Stimulated activated CD8-positive, alpha-beta memory T cell treated with anti-CD3 and anti-CD28 coated beads, Interleukin-15, amount 100 ng/mL, for 1 hour (primary cell): ENCODE results near the gene POTEH.
"Not testable (repeated sequence)": the region's sequence is repeated elsewhere in the genome, so short reads cannot be mapped to it uniquely, and the experiment has no call there.

Source experiments
- DNase-seq: peaks from one replicate; pipeline ENCODE4 v3.0.0-alpha.2; 2020; ENCODE audit warnings: low read depth

Gene POTEH

DNA sequence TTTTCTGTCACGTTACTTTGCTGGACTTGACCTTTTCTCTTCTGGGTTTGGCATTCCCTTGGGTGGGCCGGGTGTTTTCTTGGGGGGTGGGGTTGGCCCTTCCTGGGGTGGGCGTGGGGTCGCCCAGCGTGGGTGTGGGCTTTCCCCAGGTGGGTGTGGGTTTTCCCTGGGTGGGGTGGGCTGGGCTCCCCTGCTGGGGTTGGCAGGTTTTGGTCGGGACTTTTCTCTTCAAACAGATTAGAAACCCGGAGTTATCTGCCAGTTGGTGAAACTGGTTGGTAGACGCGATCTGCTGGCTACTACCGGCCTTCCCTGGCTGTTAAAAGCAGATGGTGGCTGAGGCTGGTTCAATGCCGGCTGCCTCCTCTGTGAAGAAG lies at the start of gene POTEH:
Gene POTEH (plus strand): TSS at position 278 of the 377 bp plus-strand sequence. CDS start 52 bp downstream, at position 330.
- DNase-seq = not testable (repeated sequence)

DNA sequence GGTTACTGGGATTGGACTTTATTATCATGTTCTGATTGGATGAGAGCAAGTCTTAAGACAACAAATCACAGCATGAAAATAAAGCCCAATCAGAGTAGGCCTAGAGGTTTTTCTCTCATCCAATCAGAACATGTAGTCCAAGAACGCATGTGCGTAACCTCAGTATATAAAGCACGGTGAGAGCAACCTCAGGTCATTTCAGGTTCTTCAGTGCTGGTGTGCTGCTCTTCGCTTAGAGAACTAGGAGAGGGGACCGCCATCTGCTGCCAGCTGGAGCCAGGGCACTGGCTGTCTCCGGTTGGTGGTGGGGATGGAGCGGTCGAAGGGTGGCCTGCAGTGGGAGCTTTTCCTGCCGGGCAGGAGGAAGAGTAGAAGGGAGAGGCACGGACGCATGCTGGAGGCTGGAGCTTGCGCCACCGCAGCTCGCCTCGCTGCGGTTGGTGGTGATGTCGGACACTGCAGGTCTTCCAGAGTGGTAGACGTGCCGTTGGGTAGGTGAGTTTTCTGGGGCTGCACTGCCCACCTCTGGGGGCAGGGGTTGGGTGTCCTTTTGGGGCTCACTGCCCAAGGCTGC lies 47.5 kb upstream of the POTEH start:
- not testable (repeated sequence) for DNase-seq

DNA sequence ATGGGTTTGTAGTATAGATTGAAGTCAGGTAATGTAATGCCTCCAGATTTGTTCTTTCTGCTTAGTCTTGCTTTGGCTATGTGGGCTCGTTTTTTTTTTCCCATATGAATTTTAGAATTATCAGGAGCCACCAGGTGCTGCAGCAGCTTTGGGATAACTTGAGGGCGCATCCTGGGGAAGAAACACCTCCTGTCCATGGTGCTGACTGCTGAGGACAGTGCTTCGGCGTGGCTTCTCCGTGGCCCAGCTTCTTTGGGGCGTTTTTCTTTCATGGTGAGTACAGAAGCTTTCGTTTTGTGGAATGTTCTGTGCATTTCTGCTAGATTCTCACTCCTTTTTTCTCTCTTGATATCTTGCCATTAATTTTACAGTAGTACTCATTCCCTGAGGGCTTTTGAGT lies 37.9 kb upstream of the POTEH start:
- DNase-seq = not testable (repeated sequence)

GRCh38 chr22:15652738-15653137 lies 37.1 kb upstream of the POTEH start:
- not testable (repeated sequence) for DNase-seq

DNA sequence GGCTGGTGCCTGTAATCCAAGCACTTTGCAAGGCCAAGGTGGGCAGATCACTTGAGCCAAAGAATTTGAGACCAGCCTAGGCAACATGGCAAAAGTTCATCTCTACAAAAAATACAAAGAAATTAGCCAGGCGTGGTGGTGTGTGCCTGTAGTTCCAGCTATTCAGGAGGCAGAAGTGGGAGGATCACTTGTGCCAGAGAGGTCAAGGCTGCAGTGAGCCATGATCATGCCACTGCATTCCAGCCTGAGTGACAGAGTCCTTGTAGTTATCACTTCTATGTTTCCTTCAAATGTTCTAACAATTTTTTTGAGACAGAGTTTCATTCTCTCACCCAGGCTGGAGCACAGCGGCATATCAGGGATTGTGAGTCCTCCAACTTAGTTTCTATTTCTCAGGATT lies 36.6 kb upstream of the POTEH start:
- not testable (repeated sequence) for DNase-seq

DNA sequence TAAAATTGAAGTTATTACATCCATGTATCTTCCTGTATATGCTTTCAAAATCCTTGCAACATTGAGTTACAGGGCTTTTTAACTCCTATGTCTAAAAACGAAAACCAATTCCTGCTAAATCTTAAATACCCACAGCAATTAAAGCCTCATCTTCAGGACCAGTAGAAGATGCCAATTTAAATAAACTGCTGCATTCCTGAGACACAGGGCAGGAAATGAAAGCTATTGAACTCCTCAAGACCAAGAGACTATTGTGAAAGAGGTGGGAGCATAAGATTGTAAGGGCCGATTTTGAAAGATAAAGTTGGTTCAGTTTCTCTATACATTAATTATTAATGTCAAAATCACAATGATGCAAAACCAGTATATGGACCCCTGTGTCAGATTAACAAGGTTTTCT lies 28.7 kb upstream of the POTEH start:
- DNase-seq = not testable (repeated sequence)

- not testable (repeated sequence) for DNase-seq
These were observed 25.1 kb upstream of the POTEH start for GRCh38 chr22:15664682-15665081.

DNA sequence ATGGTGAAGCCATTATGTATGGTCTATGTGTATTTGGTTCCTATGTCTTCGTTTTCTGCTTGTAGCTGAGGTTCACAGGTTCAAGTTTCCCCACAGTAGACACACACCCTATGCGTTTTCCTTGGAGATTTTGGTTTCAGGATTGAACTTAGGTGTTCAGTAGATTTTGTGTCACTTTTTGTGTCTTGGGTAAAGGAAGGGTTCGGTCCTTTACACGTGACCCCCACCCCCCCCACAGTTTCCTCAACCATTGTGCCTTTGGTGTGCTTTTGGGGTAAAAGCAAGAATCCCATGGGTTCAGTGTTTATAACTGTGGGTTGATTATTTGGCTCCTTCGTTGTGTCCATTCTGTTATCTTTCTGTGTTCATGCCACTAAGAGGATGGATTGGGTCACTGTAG lies 24.3 kb upstream of the POTEH start:
- DNase-seq = not testable (repeated sequence)

GRCh38 chr22:15669430-15669829 lies 20.4 kb upstream of the POTEH start:
- DNase-seq = not testable (repeated sequence)

DNA sequence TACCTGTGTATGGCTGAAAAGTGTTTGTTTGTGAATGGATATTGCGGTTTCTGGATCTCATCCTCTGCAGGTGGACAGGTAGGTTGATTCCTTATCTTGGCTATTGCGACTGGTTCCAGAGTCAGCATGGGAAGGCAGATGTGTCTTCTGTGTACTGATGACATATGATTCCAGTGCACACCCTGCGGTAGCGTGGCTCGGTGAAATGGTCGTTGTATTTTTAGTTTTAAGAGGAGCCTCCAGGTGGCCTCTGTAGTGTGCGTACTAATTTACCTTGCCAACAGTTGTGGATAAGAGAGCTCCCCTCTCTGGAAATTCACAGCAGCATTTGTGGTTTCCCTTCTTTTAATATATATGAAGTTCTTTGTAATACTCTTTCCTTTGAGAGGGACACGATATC lies 10.1 kb upstream of the POTEH start:
- DNase-seq = not testable (repeated sequence)

- DNase-seq = not testable (repeated sequence)
These were observed 5.7 kb upstream of the POTEH start for GRCh38 chr22:15684115-15684514.

DNA sequence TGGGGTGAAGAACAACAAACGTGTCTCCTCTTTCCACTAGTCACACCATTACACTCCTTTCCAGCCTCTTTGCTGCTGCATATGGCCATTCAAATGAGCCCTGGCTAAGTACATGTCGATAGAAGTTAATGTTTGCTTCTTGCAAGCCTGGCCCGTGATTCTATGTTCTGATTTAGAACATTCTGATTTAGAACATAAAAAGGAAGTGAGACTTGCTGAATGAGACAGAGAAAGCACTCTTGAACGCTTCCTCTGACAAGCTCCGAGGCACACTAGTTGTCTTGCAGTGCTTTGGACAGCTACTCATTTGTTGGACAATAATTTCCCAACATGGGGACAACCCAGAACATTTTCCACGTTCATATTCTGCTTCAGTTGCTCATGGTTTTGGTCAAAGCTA lies 5.1 kb upstream of the POTEH start:
- DNase-seq = not testable (repeated sequence)

- DNase-seq = not testable (repeated sequence)
These were observed 4.2 kb upstream of the POTEH start for GRCh38 chr22:15685641-15686040.

DNA sequence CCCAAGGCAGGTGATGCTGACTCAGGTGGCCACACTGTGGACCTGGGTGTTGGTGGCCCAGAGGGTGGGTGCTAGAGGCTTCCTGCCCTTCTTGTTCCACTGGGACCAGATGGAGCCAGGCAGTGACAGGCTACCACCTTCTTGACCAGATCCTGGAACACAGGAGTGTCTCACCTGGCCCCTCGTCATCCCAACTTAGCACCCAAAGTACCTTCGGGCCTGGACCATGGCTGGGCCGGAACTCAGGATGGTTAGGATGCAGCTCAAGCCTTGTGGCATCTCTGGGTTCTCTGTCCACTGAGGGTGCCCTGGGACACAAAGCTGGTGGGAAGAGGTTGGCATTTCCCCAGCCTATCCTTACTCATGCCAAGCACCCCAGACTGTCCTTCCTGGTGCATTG lies 2.7 kb upstream of the POTEH start:
- DNase-seq = not testable (repeated sequence)

DNA sequence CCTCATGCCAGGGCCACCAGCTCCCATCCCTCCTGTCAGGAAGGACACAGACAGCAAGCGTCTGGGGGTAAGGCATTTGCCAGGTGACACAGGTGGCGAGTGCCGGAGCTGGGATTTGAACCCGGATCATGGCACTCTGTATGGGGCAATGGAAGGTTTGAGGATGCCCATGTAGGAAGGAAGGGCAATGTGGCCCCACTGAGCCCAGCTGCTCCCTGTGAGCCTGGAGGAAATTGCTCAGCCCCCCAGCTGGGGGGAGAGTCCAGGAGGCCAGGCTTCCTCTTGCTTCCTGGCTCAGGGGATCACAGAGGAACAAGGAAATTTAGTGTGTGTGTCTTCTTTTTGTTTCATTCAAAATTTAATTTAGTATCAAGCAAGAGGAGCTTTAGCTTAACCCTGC lies 2.1 kb upstream of the POTEH start:
- DNase-seq = not testable (repeated sequence)

DNA sequence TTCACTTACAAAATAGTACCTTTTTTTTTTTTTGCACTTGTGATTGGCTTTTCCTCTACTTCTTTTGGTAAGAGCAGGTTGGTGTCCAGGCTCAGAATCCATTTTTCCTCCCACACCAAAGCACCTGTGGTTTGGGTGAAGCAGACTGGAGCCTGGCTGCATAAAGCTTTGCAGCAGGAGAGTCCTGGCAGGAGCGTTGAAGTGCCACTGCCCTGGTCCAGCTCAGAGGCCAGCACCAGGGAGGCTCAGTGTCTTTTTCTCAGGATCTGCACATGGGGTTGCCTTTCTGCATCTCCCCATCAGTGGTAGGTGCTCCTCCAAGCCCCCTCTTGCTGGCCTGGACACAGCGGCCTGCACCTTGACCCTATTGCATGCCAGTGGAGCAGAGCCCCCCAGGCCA lies 1.7 kb upstream of the POTEH start:
- DNase-seq = not testable (repeated sequence)

DNA sequence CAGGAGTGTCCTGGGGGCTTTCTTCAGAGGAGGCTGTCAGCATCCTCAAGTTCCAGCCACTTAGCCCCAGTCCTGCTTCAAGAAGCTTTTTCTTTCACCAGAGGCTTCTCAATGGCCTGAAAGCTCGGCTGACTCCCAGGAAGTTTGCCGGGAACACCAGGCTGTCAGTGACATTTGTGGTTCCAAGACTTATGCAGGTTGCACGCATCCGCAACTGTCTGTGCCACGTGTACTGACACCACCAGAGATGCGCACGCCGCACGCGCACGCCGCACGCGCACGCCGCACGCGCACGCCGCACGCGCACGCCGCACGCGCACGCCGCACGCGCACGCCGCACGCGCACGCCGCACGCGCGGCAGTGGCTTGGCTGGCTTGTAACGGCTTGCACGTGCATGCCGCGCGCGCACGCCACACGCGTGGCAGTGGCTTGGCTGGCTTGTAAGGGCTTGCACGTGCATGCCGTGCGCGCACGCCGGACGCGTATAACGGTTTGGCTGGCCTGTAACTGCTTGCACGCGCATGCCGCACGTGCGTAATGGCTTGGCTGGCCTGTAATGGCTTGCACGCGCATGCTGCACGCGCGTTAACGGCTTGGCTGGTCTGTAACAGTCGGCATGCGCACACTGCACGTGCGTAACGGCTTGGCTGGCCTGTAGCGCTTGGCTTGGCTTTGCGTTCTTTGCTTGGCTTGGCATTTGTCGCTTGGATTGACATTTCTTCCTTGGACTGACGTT lies 646 bp upstream of the POTEH start:
- not testable (repeated sequence) for DNase-seq

- not testable (repeated sequence) for DNase-seq
These were observed 23.8 kb downstream of the POTEH start for GRCh38 chr22:15713600-15713999.

GRCh38 chr22:15714125-15714524 lies 24.3 kb downstream of the POTEH start:
- DNase-seq = not testable (repeated sequence)

DNA sequence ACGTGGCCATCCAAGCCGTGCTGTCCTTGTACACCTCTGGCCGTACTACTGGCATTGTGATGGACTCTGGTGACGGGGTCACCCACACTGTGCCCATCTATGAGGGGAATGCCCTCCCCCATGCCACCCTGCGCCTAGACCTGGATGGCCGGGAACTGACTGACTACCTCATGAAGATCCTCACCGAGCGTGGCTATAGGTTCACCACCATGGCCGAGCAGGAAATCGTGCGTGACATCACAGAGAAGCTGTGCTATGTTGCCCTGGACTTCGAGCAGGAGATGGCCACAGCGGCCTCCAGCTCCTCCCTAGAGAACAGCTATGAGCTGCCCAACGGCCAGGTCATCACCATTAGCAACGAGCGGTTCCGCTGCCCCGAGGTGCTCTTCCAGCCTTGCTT lies 32.1 kb downstream of the POTEH start:
- not testable (repeated sequence) for DNase-seq

DNA sequence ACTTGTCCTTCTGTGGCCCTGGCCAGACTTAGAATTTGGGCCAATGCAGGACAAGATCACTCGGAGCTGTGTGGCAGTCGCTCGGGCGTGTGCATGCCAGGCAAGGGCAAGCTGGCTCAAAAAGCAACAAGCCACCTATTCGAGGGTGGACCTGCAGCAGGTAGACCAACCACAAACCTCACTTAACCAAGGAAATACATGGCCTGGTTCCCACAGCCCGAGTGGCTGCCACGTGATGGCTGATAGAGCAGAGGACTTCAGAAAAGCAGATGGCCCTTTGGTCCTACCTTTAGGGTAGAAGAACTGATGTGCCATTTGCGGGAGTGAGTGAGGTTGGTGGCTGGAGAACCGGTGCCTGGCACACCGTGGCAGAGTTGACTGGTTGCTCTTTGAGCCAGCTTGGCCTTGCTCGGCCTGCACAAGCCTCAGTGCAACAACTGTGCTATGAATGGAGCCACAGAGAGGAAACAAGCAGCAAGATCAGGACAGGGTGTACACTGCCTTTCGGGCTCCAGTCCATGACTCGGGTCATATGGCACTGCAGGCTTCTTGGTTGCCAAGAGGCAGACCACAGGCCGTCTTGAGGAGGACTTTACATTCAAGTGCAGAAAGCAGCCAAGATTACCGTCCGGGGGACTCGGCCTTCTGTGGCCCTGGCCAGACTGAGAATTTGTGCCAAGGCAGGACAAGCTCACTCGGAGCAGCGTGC lies 39.5 kb downstream of the POTEH start:
- not testable (repeated sequence) for DNase-seq

GRCh38 chr22:15731023-15731422 lies 41.2 kb downstream of the POTEH start:
- DNase-seq = not testable (repeated sequence)

GRCh38 chr22:15734411-15734810 lies 44.6 kb downstream of the POTEH start:
- DNase-seq = not testable (repeated sequence)
